HL-60 (cell line): ENCODE data around the gene SLC30A1.

Experiments used
- DNase-seq, 2 experiments: peaks; one replicate each; pipeline ENCODE4 v3.0.0-alpha.2; 2010 to 2020; ENCODE audit warnings: low read depth in 1 of 2, low spot score in 1 of 2
- H3K27ac ChIP-seq: fragments of 250-450 bp; sonication (Bioruptor Pico); replicated peaks from 2 replicates; pipeline ENCODE4 v1.5.1; 2020; ENCODE audit warnings: mild to moderate bottlenecking, moderate library complexity
- H3K27me3 ChIP-seq: fragments of 250-450 bp; sonication (Bioruptor Pico); 2 replicates; pipeline ENCODE4 v1.5.1; 2021; ENCODE audit warnings: mild to moderate bottlenecking, moderate library complexity; ENCODE audit not compliant: insufficient read depth, poor library complexity, severe bottlenecking
- H3K4me3 ChIP-seq: replicated peaks from 2 replicates; pipeline ENCODE4 v1.5.1; 2011; ENCODE audit warnings: mild to moderate bottlenecking, control low read depth, low read length; ENCODE audit not compliant: insufficient read depth
- CTCF ChIP-seq: IDR thresholded peaks from one replicate; pipeline ENCODE4 v1.5.1; 2011; ENCODE audit warnings: low read length, control low read depth, inconsistent platforms; ENCODE audit not compliant: insufficient read depth
- GABPA ChIP-seq: IDR thresholded peaks from 2 replicates; pipeline ENCODE4 v1.6.1; 2012; ENCODE audit warnings: low read depth
- POLR2AphosphoS5 ChIP-seq: IDR thresholded peaks from 2 replicates; pipeline ENCODE4 v1.6.1; 2012; ENCODE audit warnings: low read depth
- REST ChIP-seq: IDR thresholded peaks from 2 replicates; pipeline ENCODE4 v1.6.1; 2012; ENCODE audit warnings: low read depth; ENCODE audit not compliant: insufficient replicate concordance
- SPI1 ChIP-seq: IDR thresholded peaks from 2 replicates; pipeline ENCODE4 v1.6.1; 2012; ENCODE audit warnings: low read depth, mild to moderate bottlenecking, borderline replicate concordance

The SLC30A1 gene

GRCh38 chr1:211603713-211604112 is 24.8 kb upstream of the SLC30A1 start:
- DNase-seq, result no peak
- no peak overlapping the region for H3K27ac ChIP-seq
- H3K27me3 ChIP-seq, result no peaks in the 10 kb centered on the region
- TF ChIP-seq CTCF (no peak), SPI1 (no peak), REST (no peak), GABPA (no peak), POLR2AphosphoS5 (no peak)
- no peak overlapping the region for H3K4me3 ChIP-seq

GRCh38 chr1:211603191-211603701 is 24.3 kb upstream of the SLC30A1 start:
- H3K27me3 ChIP-seq, result no peaks in the 10 kb centered on the region
- no peak for TF ChIP-seq CTCF
- no peak for TF ChIP-seq GABPA
- no peak for TF ChIP-seq POLR2AphosphoS5
- no peak for TF ChIP-seq SPI1
- no peak for TF ChIP-seq REST
- no peak for DNase-seq
- no peak overlapping the region for H3K4me3 ChIP-seq
- no peak overlapping the region for H3K27ac ChIP-seq

- H3K27me3 ChIP-seq, result no peaks in the 10 kb centered on the region
- no peak overlapping the region for H3K4me3 ChIP-seq
- DNase-seq, result no peak
- TF ChIP-seq POLR2AphosphoS5 (no peak), CTCF (no peak), REST (no peak), SPI1 (peak; percentile 80), GABPA (no peak)
- no peak overlapping the region for H3K27ac ChIP-seq
Observed at GRCh38 chr1:211601982-211602670, 23.2 kb upstream of the SLC30A1 start.
